ENCODE data around the gene ZMYND10.

ZMYND10 gene

GRCh38 chr3:50370594-50370993 is 25.1 kb upstream of the ZMYND10 start:
- peak; percentile 72 for DNase-seq

- DNase-seq = no peak
These were observed 23.6 kb upstream of the ZMYND10 start for GRCh38 chr3:50369012-50369670.

- no peak for DNase-seq
These were observed 20.3 kb upstream of the ZMYND10 start for GRCh38 chr3:50365842-50366220.

- DNase-seq = peak; percentile 91
These were observed 19.7 kb upstream of the ZMYND10 start for GRCh38 chr3:50365080-50365841.

GRCh38 chr3:50364573-50365079 is 19.1 kb upstream of the ZMYND10 start:
- DNase-seq = peak; percentile 45

- no peak for DNase-seq
These were observed 14.2 kb upstream of the ZMYND10 start for GRCh38 chr3:50359760-50360110.

- peak; percentile 99 for DNase-seq
These were observed 13.6 kb upstream of the ZMYND10 start, which contains the start of gene TMEM115 for GRCh38 chr3:50358911-50359759. Gene TMEM115, minus strand, starts transcription at chr3:50359521. Its CDS starts 458 bp downstream, at chr3:50359063.

GRCh38 chr3:50358355-50358910 is 12.9 kb upstream of the ZMYND10 start:
- no peak for DNase-seq

- DNase-seq = no peak
These were observed 11.9 kb upstream of the ZMYND10 start for GRCh38 chr3:50357481-50357880.

- DNase-seq = peak; percentile 85
These were observed 11.0 kb upstream of the ZMYND10 start for GRCh38 chr3:50356553-50356952.

GRCh38 chr3:50355829-50356552 is 10.5 kb upstream of the ZMYND10 start:
- no peak for DNase-seq

- DNase-seq = no peak
These were observed 9.3 kb upstream of the ZMYND10 start for GRCh38 chr3:50354850-50355249.

GRCh38 chr3:50354186-50354764 is 8.7 kb upstream of the ZMYND10 start:
- DNase-seq = peak; percentile 69

GRCh38 chr3:50353245-50354004 is 7.9 kb upstream of the ZMYND10 start:
- no peak for DNase-seq

- DNase-seq = peak; percentile 70
These were observed 7.2 kb upstream of the ZMYND10 start for GRCh38 chr3:50352781-50353180.

- no peak for DNase-seq
These were observed 5.8 kb upstream of the ZMYND10 start for GRCh38 chr3:50351323-50351697.

- peak; percentile 98 for DNase-seq
These were observed 5.2 kb upstream of the ZMYND10 start, which contains the start of the genes CYB561D2 and NPRL2 for GRCh38 chr3:50350527-50351322. Gene CYB561D2, plus strand, starts transcription at chr3:50350862. Its CDS starts 572 bp downstream, at chr3:50351434. Gene NPRL2, minus strand, starts transcription at chr3:50350775. Its CDS starts 123 bp downstream, at chr3:50350652.

GRCh38 chr3:50350213-50350526 is 4.6 kb upstream of the ZMYND10 start:
- DNase-seq = no peak

- peak; percentile 92 for DNase-seq
These were observed 1.8 kb upstream of the ZMYND10 start for GRCh38 chr3:50347187-50347813.

- DNase-seq = no peak
These were observed 524 bp downstream of the ZMYND10 start for GRCh38 chr3:50345008-50345407.
